NCI-H2171 treated with DMSO at 0.1 percent for 48 hours (cell line): ENCODE measurements around the gene DNAJC5G.
A peak's percentile ranks its signal among the peaks of the same experiment; 100 is the strongest.
"Not testable (repeated sequence)": the region's sequence is repeated elsewhere in the genome, so short reads cannot be mapped to it uniquely, and the experiment has no call there.

ENCODE experiments used
- DNase-seq: peaks from one replicate; lab custom pipeline; 2025; lab: John Stamatoyannopoulos, UW

Gene DNAJC5G

DNA sequence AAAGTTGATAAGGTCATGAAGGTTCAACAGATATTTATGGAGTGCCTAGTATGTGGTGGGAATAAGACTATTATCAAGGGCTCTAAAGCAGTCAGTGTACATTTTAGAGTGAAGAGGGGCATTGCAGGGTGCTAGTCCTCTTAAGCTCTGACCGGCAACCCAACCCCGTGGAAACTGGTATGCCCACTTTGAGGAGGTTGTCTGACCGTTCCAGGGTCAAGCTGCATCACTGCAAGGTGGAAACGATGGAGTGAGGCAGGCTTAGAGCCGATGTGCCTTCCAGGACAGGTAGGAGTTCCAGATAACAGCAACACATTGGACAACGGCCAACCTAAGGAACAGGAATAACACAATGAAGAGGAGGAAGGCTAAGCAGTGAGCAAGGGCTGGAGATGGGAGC is 34.4 kb downstream of the DNAJC5G start:
- DNase-seq: no peak

GRCh38 chr2:27312152-27312551 is 36.9 kb downstream of the DNAJC5G start:
- DNase-seq: no peak

DNA sequence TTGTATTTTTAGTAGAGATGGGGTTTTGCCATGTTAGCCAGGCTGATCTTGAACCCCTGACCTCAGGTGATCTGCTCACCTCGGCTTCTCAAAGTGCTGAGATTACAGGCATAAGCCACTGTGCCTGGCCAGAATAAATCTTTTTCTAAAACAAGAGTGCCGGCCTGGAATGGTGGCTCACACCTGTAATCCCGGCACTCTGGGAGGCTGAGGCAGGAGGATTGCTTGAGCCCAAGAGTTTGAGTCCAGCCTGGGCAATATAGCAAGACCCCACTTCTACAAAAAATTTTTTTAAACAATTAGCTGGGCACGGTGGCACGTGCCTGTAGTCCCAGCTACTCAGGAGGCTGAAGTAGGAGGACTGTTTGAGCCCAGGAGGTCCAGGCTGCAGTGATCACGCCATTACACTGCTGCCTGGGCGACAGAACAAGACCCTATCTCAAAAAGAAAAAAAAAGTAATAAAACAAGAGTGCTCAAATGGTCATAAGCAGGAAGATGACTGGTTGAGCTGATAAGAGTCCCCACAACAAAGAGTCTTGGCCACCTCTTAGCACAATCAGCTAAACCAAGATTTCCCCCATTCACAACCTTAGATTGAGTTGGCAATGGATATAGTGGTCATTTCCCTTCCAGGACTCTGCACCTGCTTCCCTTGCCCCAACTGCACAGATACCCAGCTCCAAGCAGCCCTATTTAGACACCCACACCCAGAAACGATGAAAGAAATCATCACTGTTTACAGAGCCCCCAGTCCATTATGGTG is 38.8 kb downstream of the DNAJC5G start:
- no peak for DNase-seq

GRCh38 chr2:27314709-27315108 is 39.5 kb downstream of the DNAJC5G start:
- DNase-seq: no peak

- no peak for DNase-seq
These were observed 39.9 kb downstream of the DNAJC5G start for GRCh38 chr2:27315122-27315521.

- no peak for DNase-seq
These were observed 41.6 kb downstream of the DNAJC5G start for GRCh38 chr2:27316655-27317412.

DNA sequence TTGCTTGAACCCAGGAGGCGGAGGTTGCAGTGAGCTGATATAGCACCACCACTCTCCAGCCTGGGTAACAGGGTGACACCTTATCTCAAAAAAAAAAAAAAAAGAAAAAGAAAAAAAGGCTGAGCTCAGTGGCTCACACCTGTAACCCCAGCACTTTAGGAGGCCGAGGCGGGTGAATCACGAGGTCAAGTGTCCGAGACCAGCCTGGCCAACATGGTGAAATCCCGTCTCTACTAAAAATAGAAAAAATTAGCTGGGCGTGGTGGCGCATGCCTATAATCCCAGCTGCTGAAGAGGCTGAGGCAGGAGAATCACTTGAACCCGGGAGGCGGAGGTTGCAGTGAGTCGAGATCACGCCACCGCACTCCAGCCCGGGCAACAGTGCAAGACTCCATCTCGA is 44.6 kb downstream of the DNAJC5G start:
- not testable (repeated sequence) for DNase-seq

- DNase-seq: no peak
These were observed 45.8 kb downstream of the DNAJC5G start for GRCh38 chr2:27320958-27321543.

GRCh38 chr2:27322301-27322765 is 47.1 kb downstream of the DNAJC5G start:
- no peak for DNase-seq

GRCh38 chr2:27322766-27323595 is 47.7 kb downstream of the DNAJC5G start, which contains the start of gene MPV17:
TSS of gene MPV17 (minus strand) at chr2:27323097. CDS start at chr2:27322517, 580 bp downstream.
- DNase-seq: peak; percentile 92

DNA sequence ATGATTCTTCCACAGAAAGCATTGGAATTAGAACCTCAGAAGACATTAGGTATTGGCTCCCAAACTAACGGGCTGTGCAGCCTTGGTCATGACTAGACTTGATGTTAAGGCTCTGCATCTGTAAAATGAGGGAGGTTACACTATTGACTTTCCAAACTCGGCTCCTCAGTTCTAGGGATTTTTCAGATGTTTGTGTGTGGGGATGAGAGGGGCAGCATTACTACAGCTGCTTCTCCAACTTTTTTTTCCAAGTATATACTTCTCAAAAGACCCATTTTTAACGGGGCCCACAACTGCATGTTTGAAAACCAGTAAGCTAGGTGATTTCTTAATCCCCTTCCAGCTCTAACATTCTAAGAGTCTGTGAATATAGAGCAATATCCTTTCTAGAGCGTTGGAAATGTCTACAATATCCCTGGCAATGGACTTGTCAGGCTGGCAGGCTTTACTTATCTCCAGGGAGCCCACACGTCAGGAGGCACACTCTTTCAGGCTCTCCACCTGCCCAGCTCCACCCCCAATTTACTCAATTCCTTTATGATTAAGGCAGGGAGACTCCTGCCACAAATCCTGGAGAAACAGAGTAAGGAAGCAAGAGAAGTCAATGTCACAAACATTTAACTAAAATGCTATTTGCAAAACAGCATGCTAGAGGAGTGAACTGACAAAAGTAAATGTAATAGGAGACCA is 48.5 kb downstream of the DNAJC5G start:
- peak; percentile 38 for DNase-seq

DNA sequence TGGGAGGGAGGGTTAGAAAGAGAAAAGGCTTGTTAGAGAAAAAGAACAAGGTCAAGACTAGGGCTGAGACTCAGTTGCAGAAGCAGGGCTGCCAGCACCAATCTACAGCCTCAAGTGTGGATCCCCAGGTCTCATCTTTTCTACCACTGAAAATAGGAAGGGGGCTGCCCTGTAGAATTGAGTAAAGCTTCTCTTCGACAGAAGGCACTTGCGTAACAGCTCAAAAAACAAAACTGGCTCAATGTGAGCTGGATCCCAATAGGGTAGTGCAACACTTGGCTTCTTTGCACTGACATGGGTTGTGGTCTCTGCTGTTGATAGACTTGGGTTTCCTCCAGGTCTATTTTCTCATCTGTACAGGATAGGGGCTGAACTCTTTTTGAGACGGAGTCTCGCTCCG is 49.5 kb downstream of the DNAJC5G start:
- DNase-seq: no peak
